SH-SY5Y (cell line): ENCODE data around the gene SH2D3A.

Experiments
- GATA2 ChIP-seq: IDR thresholded peaks from 2 replicates; pipeline ENCODE4 v1.6.1; 2011; ENCODE audit warnings: mild to moderate bottlenecking, low read depth, low read length
- GATA3 ChIP-seq: IDR thresholded peaks from 2 replicates; pipeline ENCODE4 v1.6.1; 2011; ENCODE audit warnings: low read depth, mild to moderate bottlenecking, low read length, moderate library complexity

GRCh38 chr19:6719540-6719861 is 47.7 kb downstream of the SH2D3A start:
- no peak for TF ChIP-seq GATA2
- TF ChIP-seq GATA3: no peak
